ENCODE data around the gene DKK3.

Gene DKK3

GRCh38 chr11:11966354-11966741 lies 42.1 kb downstream of the DKK3 start:
- no peak for DNase-seq

- DNase-seq, result no peak
These were observed 42.6 kb downstream of the DKK3 start for GRCh38 chr11:11965656-11966353.

GRCh38 chr11:11965192-11965591 lies 43.2 kb downstream of the DKK3 start:
- no peak for DNase-seq

GRCh38 chr11:11964774-11965150 lies 43.7 kb downstream of the DKK3 start:
- no peak for DNase-seq

- DNase-seq, result no peak
These were observed 44.3 kb downstream of the DKK3 start for GRCh38 chr11:11963842-11964773.

GRCh38 chr11:11963067-11963466 lies 45.4 kb downstream of the DKK3 start:
- DNase-seq, result no peak

- no peak for DNase-seq
These were observed 46.9 kb downstream of the DKK3 start for GRCh38 chr11:11961399-11962028.

GRCh38 chr11:11960687-11961086 lies 47.7 kb downstream of the DKK3 start:
- no peak for DNase-seq

GRCh38 chr11:11959601-11960000 lies 48.8 kb downstream of the DKK3 start:
- no peak for DNase-seq

GRCh38 chr11:11958403-11959231 lies 49.8 kb downstream of the DKK3 start:
- no peak for DNase-seq

- no peak for DNase-seq
These were observed 52.4 kb downstream of the DKK3 start for GRCh38 chr11:11956006-11956405.

GRCh38 chr11:11952036-11952435 lies 56.4 kb downstream of the DKK3 start:
- no peak for DNase-seq

GRCh38 chr11:11949482-11949881 lies 58.9 kb downstream of the DKK3 start:
- no peak for DNase-seq

GRCh38 chr11:11948242-11948947 lies 60.0 kb downstream of the DKK3 start:
- no peak for DNase-seq

GRCh38 chr11:11947825-11948224 lies 60.6 kb downstream of the DKK3 start:
- no peak for DNase-seq

- DNase-seq, result no peak
These were observed 61.5 kb downstream of the DKK3 start for GRCh38 chr11:11946878-11947277.

- DNase-seq, result no peak
These were observed 62.2 kb downstream of the DKK3 start for GRCh38 chr11:11946180-11946579.

- DNase-seq, result no peak
These were observed 64.0 kb downstream of the DKK3 start for GRCh38 chr11:11944444-11944843.

- no peak for DNase-seq
These were observed 65.8 kb downstream of the DKK3 start for GRCh38 chr11:11942668-11943067.

- no peak for DNase-seq
These were observed 67.9 kb downstream of the DKK3 start for GRCh38 chr11:11940551-11940950.

GRCh38 chr11:11937957-11938356 lies 70.5 kb downstream of the DKK3 start:
- no peak for DNase-seq

GRCh38 chr11:11937433-11937832 lies 71.0 kb downstream of the DKK3 start:
- no peak for DNase-seq
